ENCODE data around the gene FBXO42.

FBXO42 gene

DNA sequence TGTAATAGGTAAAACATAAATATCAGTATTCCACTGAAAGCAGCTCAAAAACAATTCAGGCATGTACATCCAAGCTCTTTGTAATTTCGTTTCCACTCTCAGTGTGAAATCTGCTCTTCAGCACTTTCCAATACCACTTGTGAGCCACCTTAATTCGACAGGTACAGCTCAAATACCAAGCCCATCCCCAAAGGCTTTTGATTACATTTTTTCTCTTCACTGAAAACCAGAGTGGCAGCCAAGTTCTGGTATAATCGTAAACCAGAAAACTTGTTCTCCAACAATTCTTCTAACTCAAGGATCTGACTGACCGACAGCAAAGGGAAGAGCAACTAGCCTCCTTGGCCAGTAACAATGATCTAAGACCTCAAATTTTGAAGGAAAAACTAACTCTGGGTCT, 36.8 kb downstream of the FBXO42 start:
- H3K36me3 ChIP-seq (ENCODE audit: insufficient read depth, low read length) = peaks cover 16% of the 10 kb centered on the region; the same call in 1 of the 2 replicates

DNA sequence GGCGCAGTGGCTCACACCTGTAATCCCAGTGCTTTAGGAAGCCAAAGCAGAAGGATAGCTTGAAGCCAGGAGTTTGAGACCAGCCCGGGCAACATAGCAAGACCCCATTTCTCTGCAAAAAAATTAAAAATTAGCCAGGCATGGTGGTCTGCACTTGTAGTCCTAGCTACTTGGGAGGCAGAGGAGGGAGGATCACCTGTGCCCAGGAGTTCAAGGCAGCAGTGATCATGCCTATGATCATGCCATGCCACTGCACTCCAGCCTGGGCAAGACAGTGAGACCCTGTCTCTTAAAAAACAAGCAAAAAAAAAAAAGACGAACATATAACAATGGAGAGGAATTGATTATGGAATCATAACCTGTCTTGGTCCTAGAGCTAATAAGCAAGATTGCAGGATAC, 45.1 kb downstream of the FBXO42 start:
- Histone ChIP-seq H3K4me1 (ENCODE audit: control insufficient read depth, insufficient read depth, low read length, unreplicated experiment) (no peaks in the 10 kb centered on the region), H3K27ac (ENCODE audit: low read depth, low read length) (no peak overlapping the region), H3K79me2 (ENCODE audit: control insufficient read depth, insufficient read depth, low read length, unreplicated experiment) (no peaks in the 10 kb centered on the region), H3K4me3 (ENCODE audit: low read depth, low read length) (no peak overlapping the region), H2AFZ (ENCODE audit: low read length, unreplicated experiment) (no peak overlapping the region), H3K27me3 (ENCODE audit: insufficient read depth, low read length) (no peaks in the 10 kb centered on the region), H3K36me3 (ENCODE audit: insufficient read depth, low read length) (peaks cover 33% of the 10 kb centered on the region)

More for the DNA sequence above, 36.8 kb downstream of the FBXO42 start:
- Histone ChIP-seq H3K79me2 (ENCODE audit: control insufficient read depth, insufficient read depth, low read length, unreplicated experiment) (peaks cover 25% of the 10 kb centered on the region), H3K4me3 (ENCODE audit: low read depth, low read length) (no peak overlapping the region), H3K27me3 (ENCODE audit: insufficient read depth, low read length) (no peaks in the 10 kb centered on the region), H3K4me1 (ENCODE audit: control insufficient read depth, insufficient read depth, low read length, unreplicated experiment) (no peaks in the 10 kb centered on the region), H3K27ac (ENCODE audit: low read depth, low read length) (no peak overlapping the region), H2AFZ (ENCODE audit: low read length, unreplicated experiment) (no peak overlapping the region)

DNA sequence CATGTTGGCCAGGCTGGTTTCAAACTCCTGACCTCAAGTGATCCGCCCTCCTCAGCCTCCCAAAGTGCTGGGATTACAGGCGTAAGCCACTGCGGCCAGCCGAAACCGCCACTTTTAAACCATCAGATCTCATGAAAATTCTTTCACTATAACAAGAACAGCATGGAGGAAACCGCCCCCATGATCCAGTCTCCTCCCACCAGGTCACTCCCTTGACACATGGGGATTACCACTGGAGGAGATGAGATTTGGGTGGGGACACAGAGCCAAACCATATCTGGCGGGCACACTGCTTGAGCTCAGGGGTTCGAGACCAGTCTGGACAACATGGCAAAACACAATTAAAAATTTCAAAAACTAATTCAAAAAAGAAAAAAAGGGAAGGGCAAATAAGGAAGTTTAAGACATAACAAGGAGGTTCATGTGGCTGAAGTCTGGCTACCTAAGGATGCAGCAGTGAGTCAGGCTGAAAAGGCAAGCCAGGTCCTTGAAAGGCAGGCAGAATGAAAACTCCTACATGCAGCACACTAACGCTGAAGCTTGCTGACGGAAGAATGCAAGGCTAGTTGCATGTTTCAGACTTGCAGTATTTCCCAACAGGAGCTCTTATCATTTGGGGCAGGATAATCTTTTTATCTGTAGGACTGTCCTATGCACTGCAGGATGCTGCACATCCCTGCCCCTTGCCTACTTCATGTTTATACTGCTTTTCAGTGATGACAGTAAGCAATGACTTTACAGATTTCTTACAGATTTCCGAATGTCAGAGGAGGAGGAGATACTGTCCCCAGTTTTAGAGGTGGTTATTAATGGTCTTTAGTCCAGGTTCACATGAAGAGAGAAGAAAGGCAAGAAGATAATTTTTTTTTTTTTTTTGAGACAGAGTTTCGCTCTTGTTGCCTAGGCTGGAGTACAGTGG, 49.3 kb downstream of the FBXO42 start:
- Histone ChIP-seq H3K36me3 (ENCODE audit: insufficient read depth, low read length) (peaks cover 20% of the 10 kb centered on the region), H3K4me3 (ENCODE audit: low read depth, low read length) (no peak overlapping the region), H3K27me3 (ENCODE audit: insufficient read depth, low read length) (no peaks in the 10 kb centered on the region), H3K4me1 (ENCODE audit: control insufficient read depth, insufficient read depth, low read length, unreplicated experiment) (no peaks in the 10 kb centered on the region), H3K79me2 (ENCODE audit: control insufficient read depth, insufficient read depth, low read length, unreplicated experiment) (no peaks in the 10 kb centered on the region), H3K27ac (ENCODE audit: low read depth, low read length) (no peak overlapping the region), H2AFZ (ENCODE audit: low read length, unreplicated experiment) (no peak overlapping the region)

DNA sequence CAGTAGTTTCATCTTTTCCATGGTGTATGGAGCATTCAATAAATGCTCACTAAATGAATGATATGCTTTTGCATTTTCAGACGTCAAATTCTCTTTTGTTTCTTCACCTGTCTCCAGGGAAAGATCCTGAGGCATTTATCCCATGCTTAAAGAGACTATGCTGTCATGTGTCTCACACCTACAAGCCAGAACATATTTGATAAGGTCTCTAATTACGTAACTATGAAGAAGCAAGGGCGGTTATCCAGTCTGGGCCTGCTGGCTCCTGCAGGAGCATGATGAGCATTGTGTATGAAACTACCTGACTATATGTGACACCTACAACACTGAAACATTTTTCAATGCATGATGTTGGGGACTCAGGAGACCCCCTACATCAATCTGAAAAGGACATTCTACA, 51.8 kb downstream of the FBXO42 start:
- no peak overlapping the region for H2AFZ ChIP-seq (ENCODE audit: low read length, unreplicated experiment)
- H3K79me2 ChIP-seq (ENCODE audit: control insufficient read depth, insufficient read depth, low read length, unreplicated experiment) = no peaks in the 10 kb centered on the region
- no peaks in the 10 kb centered on the region for H3K27me3 ChIP-seq (ENCODE audit: insufficient read depth, low read length)
- H3K36me3 ChIP-seq (ENCODE audit: insufficient read depth, low read length) = peaks cover 14% of the 10 kb centered on the region
- no peak overlapping the region for H3K4me3 ChIP-seq (ENCODE audit: low read depth, low read length)
- H3K27ac ChIP-seq (ENCODE audit: low read depth, low read length) = no peak overlapping the region
- no peaks in the 10 kb centered on the region for H3K4me1 ChIP-seq (ENCODE audit: control insufficient read depth, insufficient read depth, low read length, unreplicated experiment)

DNA sequence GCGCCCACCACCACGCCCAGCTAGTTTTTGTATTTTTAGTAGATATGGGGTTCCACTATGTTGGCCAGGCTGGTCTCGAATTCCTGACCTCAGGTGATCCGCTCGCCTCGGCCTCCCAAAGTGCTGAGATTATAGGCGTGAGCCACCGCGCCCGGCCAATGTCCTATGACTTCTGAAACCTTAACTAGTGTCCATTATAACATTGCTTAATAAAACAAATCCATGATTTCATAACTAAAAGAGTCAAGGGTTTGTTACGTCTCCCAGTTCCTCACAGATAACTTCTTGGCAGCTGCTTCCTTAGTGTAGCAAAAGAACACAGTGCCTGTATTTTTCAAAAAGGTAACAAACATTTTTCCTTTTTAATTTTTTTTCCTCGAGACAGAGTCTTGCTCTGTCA, 53.6 kb downstream of the FBXO42 start:
- no peaks in the 10 kb centered on the region for H3K79me2 ChIP-seq (ENCODE audit: control insufficient read depth, insufficient read depth, low read length, unreplicated experiment)
- no peaks in the 10 kb centered on the region for H3K27me3 ChIP-seq (ENCODE audit: insufficient read depth, low read length)
- H3K4me3 ChIP-seq (ENCODE audit: low read depth, low read length) = no peak overlapping the region
- no peaks in the 10 kb centered on the region for H3K4me1 ChIP-seq (ENCODE audit: control insufficient read depth, insufficient read depth, low read length, unreplicated experiment)
- H3K36me3 ChIP-seq (ENCODE audit: insufficient read depth, low read length) = peaks cover 12% of the 10 kb centered on the region; the same call in 1 of the 2 replicates
- H3K27ac ChIP-seq (ENCODE audit: low read depth, low read length) = no peak overlapping the region
- H2AFZ ChIP-seq (ENCODE audit: low read length, unreplicated experiment) = no peak overlapping the region

DNA sequence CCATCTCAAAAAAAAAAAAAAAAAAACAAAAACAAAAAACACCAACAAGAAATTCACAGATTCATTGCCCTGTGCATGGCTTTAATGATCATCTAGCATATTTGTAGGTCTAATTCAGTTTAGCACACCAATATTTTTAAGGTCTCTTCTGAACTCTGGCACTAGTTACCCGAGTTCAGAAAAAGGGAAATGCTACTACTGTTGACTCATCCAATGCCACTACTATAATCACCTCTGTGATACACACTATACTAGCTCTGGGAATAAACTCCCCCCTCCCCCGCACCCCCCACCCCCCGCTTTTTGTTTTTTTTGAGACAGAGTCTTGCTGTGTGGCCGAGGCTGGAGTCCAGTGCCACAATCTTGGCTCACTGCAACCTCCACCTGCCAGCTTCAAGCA, 55.6 kb downstream of the FBXO42 start:
- H3K27ac ChIP-seq (ENCODE audit: low read depth, low read length) = no peak overlapping the region
- no peak overlapping the region for H2AFZ ChIP-seq (ENCODE audit: low read length, unreplicated experiment)
- H3K79me2 ChIP-seq (ENCODE audit: control insufficient read depth, insufficient read depth, low read length, unreplicated experiment) = no peaks in the 10 kb centered on the region
- no peak overlapping the region for H3K4me3 ChIP-seq (ENCODE audit: low read depth, low read length)
- no peaks in the 10 kb centered on the region for H3K27me3 ChIP-seq (ENCODE audit: insufficient read depth, low read length)
- H3K36me3 ChIP-seq (ENCODE audit: insufficient read depth, low read length) = 0 out of 2 replicates have a peak, but pooled peaks cover 10% of the 10 kb centered on the region
- H3K4me1 ChIP-seq (ENCODE audit: control insufficient read depth, insufficient read depth, low read length, unreplicated experiment) = no peaks in the 10 kb centered on the region

DNA sequence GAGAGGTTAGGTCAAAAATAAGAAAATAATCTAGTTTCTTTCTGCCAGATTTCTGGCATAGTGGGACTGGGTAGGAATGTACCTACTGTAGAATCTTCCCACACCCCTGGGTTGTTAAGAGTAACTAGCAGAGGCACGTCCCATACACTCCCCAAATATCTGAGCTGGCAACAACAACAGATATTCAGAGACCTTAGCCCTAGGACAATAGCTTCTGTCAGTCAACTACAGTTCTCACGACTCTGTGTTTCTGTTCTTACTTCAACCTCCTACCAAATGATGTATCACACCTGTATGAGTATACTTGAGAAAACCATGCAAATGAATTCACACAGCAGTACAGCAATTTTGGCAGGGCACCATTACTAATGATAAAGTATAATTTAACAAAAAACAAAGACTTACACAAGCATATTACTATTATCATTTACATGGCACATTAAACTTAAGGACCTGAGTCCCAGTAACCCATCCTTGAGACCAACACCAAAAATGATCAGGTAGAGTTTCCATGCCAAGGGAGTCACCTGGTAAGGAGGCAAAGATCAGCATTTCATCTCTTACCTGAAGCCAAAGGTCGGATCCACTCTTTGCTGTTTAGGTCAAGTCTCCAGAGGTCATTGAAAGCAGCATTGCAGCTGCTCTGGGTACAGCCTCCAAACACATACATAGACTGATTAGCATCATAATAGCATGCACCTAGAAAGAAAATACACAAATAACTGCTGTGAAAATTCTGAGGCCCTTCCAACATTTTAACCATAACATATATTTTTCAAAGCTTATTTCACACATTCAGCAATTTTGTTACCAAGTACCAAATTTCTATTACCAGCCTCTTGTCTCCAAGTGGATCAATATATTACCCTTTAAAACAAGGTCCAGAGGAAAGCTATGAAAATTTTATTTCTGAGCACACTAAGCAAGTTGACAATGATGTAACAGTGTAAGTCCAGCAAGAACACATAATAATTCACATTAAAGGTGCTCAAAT, 57.8 kb downstream of the FBXO42 start:
- Histone ChIP-seq H3K79me2 (ENCODE audit: control insufficient read depth, insufficient read depth, low read length, unreplicated experiment) (no peaks in the 10 kb centered on the region), H2AFZ (ENCODE audit: low read length, unreplicated experiment) (no peak overlapping the region), H3K27ac (ENCODE audit: low read depth, low read length) (no peak overlapping the region), H3K4me3 (ENCODE audit: low read depth, low read length) (no peak overlapping the region), H3K4me1 (ENCODE audit: control insufficient read depth, insufficient read depth, low read length, unreplicated experiment) (no peaks in the 10 kb centered on the region), H3K27me3 (ENCODE audit: insufficient read depth, low read length) (no peaks in the 10 kb centered on the region), H3K36me3 (ENCODE audit: insufficient read depth, low read length) (0 out of 2 replicates have a peak, but pooled peaks cover 10% of the 10 kb centered on the region)

DNA sequence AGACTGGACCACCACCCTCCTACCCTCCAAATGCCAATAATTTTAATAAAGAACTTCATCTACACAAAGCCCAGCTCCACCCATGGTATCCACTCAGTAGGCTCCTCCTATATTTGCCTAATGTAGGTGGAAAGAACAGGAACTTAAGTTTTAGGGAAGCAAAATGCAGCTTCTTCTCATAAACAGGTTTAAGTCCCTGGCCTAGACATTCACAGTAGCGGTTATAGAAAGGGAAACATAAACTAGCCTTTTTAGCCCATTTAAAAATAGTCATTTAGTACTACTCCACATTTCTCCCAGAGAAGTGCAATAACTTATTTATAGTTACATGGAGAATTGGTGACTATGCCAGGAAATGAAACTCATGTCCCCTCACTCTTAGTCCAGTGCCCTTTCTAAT, 58.7 kb downstream of the FBXO42 start:
- H3K4me3 ChIP-seq (ENCODE audit: low read depth, low read length) = no peak overlapping the region
- no peak overlapping the region for H2AFZ ChIP-seq (ENCODE audit: low read length, unreplicated experiment)
- no peaks in the 10 kb centered on the region for H3K4me1 ChIP-seq (ENCODE audit: control insufficient read depth, insufficient read depth, low read length, unreplicated experiment)
- no peaks in the 10 kb centered on the region for H3K27me3 ChIP-seq (ENCODE audit: insufficient read depth, low read length)
- 0 out of 2 replicates have a peak, but pooled peaks cover 10% of the 10 kb centered on the region for H3K36me3 ChIP-seq (ENCODE audit: insufficient read depth, low read length)
- H3K27ac ChIP-seq (ENCODE audit: low read depth, low read length) = no peak overlapping the region
- no peaks in the 10 kb centered on the region for H3K79me2 ChIP-seq (ENCODE audit: control insufficient read depth, insufficient read depth, low read length, unreplicated experiment)

DNA sequence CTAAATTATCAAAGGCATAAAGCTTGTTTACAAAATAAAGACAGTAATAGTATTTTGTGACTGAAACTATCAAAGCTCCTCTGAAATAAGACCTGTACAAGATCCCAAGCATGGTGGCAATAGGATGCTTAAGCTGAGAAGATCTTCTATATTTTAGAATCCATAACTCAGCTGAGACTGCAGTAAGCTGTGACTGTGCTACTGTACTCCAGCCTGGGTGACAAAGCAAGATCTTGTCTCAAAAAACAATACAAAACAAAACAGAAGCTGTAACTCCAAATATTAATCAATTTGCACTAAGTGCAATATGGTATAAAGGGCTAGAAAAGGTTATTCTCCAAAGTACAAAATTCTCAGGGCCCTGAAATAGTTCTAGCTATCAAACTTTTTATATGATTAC, 59.5 kb downstream of the FBXO42 start:
- H3K4me1 ChIP-seq (ENCODE audit: control insufficient read depth, insufficient read depth, low read length, unreplicated experiment) = no peaks in the 10 kb centered on the region
- H3K36me3 ChIP-seq (ENCODE audit: insufficient read depth, low read length) = 0 out of 2 replicates have a peak, but pooled peaks cover 10% of the 10 kb centered on the region
- H3K4me3 ChIP-seq (ENCODE audit: low read depth, low read length) = no peak overlapping the region
- H3K79me2 ChIP-seq (ENCODE audit: control insufficient read depth, insufficient read depth, low read length, unreplicated experiment) = no peaks in the 10 kb centered on the region
- H3K27me3 ChIP-seq (ENCODE audit: insufficient read depth, low read length) = no peaks in the 10 kb centered on the region
- no peak overlapping the region for H3K27ac ChIP-seq (ENCODE audit: low read depth, low read length)
- H2AFZ ChIP-seq (ENCODE audit: low read length, unreplicated experiment) = no peak overlapping the region

DNA sequence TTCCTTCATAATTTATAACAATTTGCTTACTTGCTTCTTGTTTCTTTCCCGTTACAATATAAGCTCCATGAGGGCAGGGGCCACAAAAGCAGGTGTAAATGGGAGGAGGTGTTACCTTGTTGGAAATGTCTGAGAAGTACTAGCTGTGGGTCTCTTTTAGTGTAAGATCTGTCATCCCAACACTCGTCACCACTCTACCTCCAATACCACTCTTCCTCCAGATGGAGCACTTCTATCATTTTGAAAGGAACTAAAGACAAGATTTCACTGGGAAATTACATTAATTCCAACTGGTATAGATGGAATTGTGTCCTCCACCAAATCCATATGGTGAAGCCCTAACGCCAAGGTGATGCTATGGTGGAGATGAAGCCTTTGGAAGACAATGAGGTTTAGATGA, 62.3 kb downstream of the FBXO42 start:
- H3K27ac ChIP-seq (ENCODE audit: low read depth, low read length) = no peak overlapping the region
- H3K4me3 ChIP-seq (ENCODE audit: low read depth, low read length) = no peak overlapping the region
- no peak overlapping the region for H2AFZ ChIP-seq (ENCODE audit: low read length, unreplicated experiment)
- no peaks in the 10 kb centered on the region for H3K4me1 ChIP-seq (ENCODE audit: control insufficient read depth, insufficient read depth, low read length, unreplicated experiment)
- H3K27me3 ChIP-seq (ENCODE audit: insufficient read depth, low read length) = no peaks in the 10 kb centered on the region
- 0 out of 2 replicates have a peak, but pooled peaks cover 5% of the 10 kb centered on the region for H3K36me3 ChIP-seq (ENCODE audit: insufficient read depth, low read length)
- no peaks in the 10 kb centered on the region for H3K79me2 ChIP-seq (ENCODE audit: control insufficient read depth, insufficient read depth, low read length, unreplicated experiment)

Measured in ACC112 (cell line).